Measurements from ENCODE around the gene THAP11. TPM values are rescaled to one million over a fixed set of nuclear protein-coding genes. Genes with fewer than 3 reads are reported as not detected.

The THAP11 gene
- total RNA-seq (10 to 100 TPM; 22.4 to 39.7 TPM), polyA plus RNA-seq (ENCODE audit: insufficient read length in 2 of 2) (10 to 100 TPM; 31.3 to 34.9 TPM)
- long read RNA-seq, donor 1, transcript THAP11-201 (1 exons, 2,114 nt), result major isoform, 52 of 52 reads
- long read RNA-seq, donor 1, partial matches to known transcripts, result 0 of 52 reads
- long read RNA-seq, donor 1, other reads (novel, unspliced or antisense), result 0 of 52 reads
- long read RNA-seq, donor 2, transcript THAP11-201 (1 exons, 2,114 nt), result major isoform, 18 of 18 reads
- long read RNA-seq, donor 2, partial matches to known transcripts, result 0 of 18 reads
- long read RNA-seq, donor 2, other reads (novel, unspliced or antisense), result 0 of 18 reads
- long read RNA-seq, donor 3, transcript THAP11-201 (1 exons, 2,114 nt), result major isoform, 27 of 27 reads
- long read RNA-seq, donor 3, partial matches to known transcripts, result 0 of 27 reads
- long read RNA-seq, donor 3, other reads (novel, unspliced or antisense), result 0 of 27 reads
- long read RNA-seq, donor 4, transcript THAP11-201 (1 exons, 2,114 nt), result major isoform, 54 of 54 reads
- long read RNA-seq, donor 4, partial matches to known transcripts, result 0 of 54 reads
- long read RNA-seq, donor 4, other reads (novel, unspliced or antisense), result 0 of 54 reads

- under 1% methylated on average over 83 of the region's 83 CpGs for WGBS (ENCODE audit: insufficient coverage)
Observed at GRCh38 chr16:67841816-67842508, at the start of gene THAP11. Gene THAP11 (plus strand): TSS chr16:67842320. CDS start chr16:67842555, 235 bp downstream.

DNA sequence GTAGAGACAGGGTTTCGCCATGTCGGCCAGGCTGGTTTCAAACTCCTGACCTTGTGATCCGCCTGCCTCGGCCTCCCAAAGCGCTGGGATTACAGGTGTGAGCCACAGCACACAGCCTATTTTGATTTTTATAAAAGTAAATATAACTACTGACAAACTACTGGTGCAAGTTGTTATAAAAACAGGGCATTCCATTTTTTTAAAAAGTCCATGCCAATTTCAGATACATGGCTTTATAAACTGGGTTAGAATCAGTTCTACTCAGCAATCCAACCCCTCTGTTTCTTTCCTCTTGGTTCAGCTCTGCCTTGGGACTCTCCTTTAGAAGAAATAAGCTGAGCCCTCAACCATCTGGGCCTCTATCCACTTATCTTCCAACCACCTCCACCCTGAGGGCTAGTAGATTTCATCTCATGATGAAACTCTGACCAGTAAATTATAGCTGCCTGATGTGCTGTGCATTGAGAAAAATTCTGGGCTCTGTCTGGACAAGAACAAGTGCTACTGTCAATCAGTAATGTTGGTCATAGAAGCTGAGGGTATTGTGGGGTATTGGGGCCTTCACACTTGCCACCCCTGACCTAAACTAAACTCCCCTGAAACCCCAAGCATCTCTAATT lies 45.9 kb upstream of the THAP11 start:
- Histone ChIP-seq H3K27ac (ENCODE audit: low read depth, low read length) (no peak overlapping the region), H3K4me3 (ENCODE audit: low read depth, low read length) (no peak overlapping the region), H3K4me1 (ENCODE audit: control insufficient read depth, insufficient read depth, low read length) (no peaks in the 10 kb centered on the region), H3K9me3 (ENCODE audit: control insufficient read depth, insufficient read depth, low read length) (no peaks in the 10 kb centered on the region), H3K27me3 (ENCODE audit: control insufficient read depth, insufficient read depth, low read length) (no peaks in the 10 kb centered on the region), H3K36me3 (ENCODE audit: control insufficient read depth, insufficient read depth, low read length) (peaks cover 36% of the 10 kb centered on the region)
- WGBS (ENCODE audit: insufficient coverage), result no CpG with 5 or more reads among the region's 5 CpGs
- no peak for DNase-seq (ENCODE audit: low read depth in 4 of 6, low spot score in 6 of 6)

More at GRCh38 chr16:67841816-67842508, at the start of gene THAP11:
- peak within 1 kb of the TSS; percentile 100 for H3K27ac ChIP-seq (ENCODE audit: low read depth, low read length)
- peak within 1 kb of the TSS; percentile 98 for H3K4me3 ChIP-seq (ENCODE audit: low read depth, low read length)
- DNase-seq (ENCODE audit: low read depth in 4 of 6, low spot score in 6 of 6), result peak; percentile 92 to 99 (median 97)
- H3K27me3 ChIP-seq (ENCODE audit: control insufficient read depth, insufficient read depth, low read length), result no peaks in the 10 kb centered on the region
- H3K9me3 ChIP-seq (ENCODE audit: control insufficient read depth, insufficient read depth, low read length), result no peaks in the 10 kb centered on the region
- H3K36me3 ChIP-seq (ENCODE audit: control insufficient read depth, insufficient read depth, low read length), result no peaks in the 10 kb centered on the region
- H3K4me1 ChIP-seq (ENCODE audit: control insufficient read depth, insufficient read depth, low read length), result peaks cover 41% of the 10 kb centered on the region

- peaks cover 5% of the 10 kb centered on the region for H3K4me1 ChIP-seq (ENCODE audit: control insufficient read depth, insufficient read depth, low read length)
- H3K9me3 ChIP-seq (ENCODE audit: control insufficient read depth, insufficient read depth, low read length), result no peaks in the 10 kb centered on the region
- H3K4me3 ChIP-seq (ENCODE audit: low read depth, low read length), result no peak overlapping the region
- no peak overlapping the region for H3K27ac ChIP-seq (ENCODE audit: low read depth, low read length)
- 93% methylated on average over 7 of the region's 7 CpGs for WGBS (ENCODE audit: insufficient coverage)
- DNase-seq (ENCODE audit: low read depth in 4 of 6, low spot score in 6 of 6), result no peak
- no peaks in the 10 kb centered on the region for H3K27me3 ChIP-seq (ENCODE audit: control insufficient read depth, insufficient read depth, low read length)
- peaks cover 59% of the 10 kb centered on the region for H3K36me3 ChIP-seq (ENCODE audit: control insufficient read depth, insufficient read depth, low read length)
Observed at GRCh38 chr16:67800338-67800926, 41.7 kb upstream of the THAP11 start.

- H3K27ac ChIP-seq (ENCODE audit: low read depth, low read length), result no peak overlapping the region
Observed at GRCh38 chr16:67801241-67801640, 40.9 kb upstream of the THAP11 start.

GRCh38 chr16:67801883-67802282 lies 40.2 kb upstream of the THAP11 start:
- WGBS (ENCODE audit: insufficient coverage), result 92% methylated on average over 2 of the region's 2 CpGs
- H3K4me3 ChIP-seq (ENCODE audit: low read depth, low read length), result no peak overlapping the region
- no peaks in the 10 kb centered on the region for H3K27me3 ChIP-seq (ENCODE audit: control insufficient read depth, insufficient read depth, low read length)

More at GRCh38 chr16:67801241-67801640, 40.9 kb upstream of the THAP11 start:
- H3K9me3 ChIP-seq (ENCODE audit: control insufficient read depth, insufficient read depth, low read length), result no peaks in the 10 kb centered on the region
- no peak overlapping the region for H3K4me3 ChIP-seq (ENCODE audit: low read depth, low read length)
- DNase-seq (ENCODE audit: low read depth in 4 of 6, low spot score in 6 of 6), result no peak
- WGBS (ENCODE audit: insufficient coverage), result 100% methylated on average over 1 of the region's 1 CpG
- peaks cover 55% of the 10 kb centered on the region for H3K36me3 ChIP-seq (ENCODE audit: control insufficient read depth, insufficient read depth, low read length)
- H3K27me3 ChIP-seq (ENCODE audit: control insufficient read depth, insufficient read depth, low read length), result no peaks in the 10 kb centered on the region
- peaks cover 10% of the 10 kb centered on the region for H3K4me1 ChIP-seq (ENCODE audit: control insufficient read depth, insufficient read depth, low read length)

GRCh38 chr16:67803894-67804293 lies 38.2 kb upstream of the THAP11 start:
- H3K27me3 ChIP-seq (ENCODE audit: control insufficient read depth, insufficient read depth, low read length), result no peaks in the 10 kb centered on the region
- no peak overlapping the region for H3K27ac ChIP-seq (ENCODE audit: low read depth, low read length)
- H3K4me1 ChIP-seq (ENCODE audit: control insufficient read depth, insufficient read depth, low read length), result peaks cover 17% of the 10 kb centered on the region
- no peaks in the 10 kb centered on the region for H3K9me3 ChIP-seq (ENCODE audit: control insufficient read depth, insufficient read depth, low read length)
- DNase-seq (ENCODE audit: low read depth in 4 of 6, low spot score in 6 of 6), result no peak
- WGBS (ENCODE audit: insufficient coverage), result no CpG with 5 or more reads among the region's 3 CpGs
- H3K4me3 ChIP-seq (ENCODE audit: low read depth, low read length), result no peak overlapping the region
- H3K36me3 ChIP-seq (ENCODE audit: control insufficient read depth, insufficient read depth, low read length), result peaks cover 45% of the 10 kb centered on the region

More at GRCh38 chr16:67801883-67802282, 40.2 kb upstream of the THAP11 start:
- Histone ChIP-seq H3K27ac (ENCODE audit: low read depth, low read length) (no peak overlapping the region), H3K36me3 (ENCODE audit: control insufficient read depth, insufficient read depth, low read length) (peaks cover 55% of the 10 kb centered on the region), H3K4me1 (ENCODE audit: control insufficient read depth, insufficient read depth, low read length) (peaks cover 10% of the 10 kb centered on the region), H3K9me3 (ENCODE audit: control insufficient read depth, insufficient read depth, low read length) (no peaks in the 10 kb centered on the region)
- no peak for DNase-seq (ENCODE audit: low read depth in 4 of 6, low spot score in 6 of 6)

GRCh38 chr16:67804853-67805542 lies 37.1 kb upstream of the THAP11 start:
- Histone ChIP-seq H3K36me3 (ENCODE audit: control insufficient read depth, insufficient read depth, low read length) (peaks cover 34% of the 10 kb centered on the region), H3K9me3 (ENCODE audit: control insufficient read depth, insufficient read depth, low read length) (no peaks in the 10 kb centered on the region), H3K27me3 (ENCODE audit: control insufficient read depth, insufficient read depth, low read length) (no peaks in the 10 kb centered on the region), H3K27ac (ENCODE audit: low read depth, low read length) (no peak overlapping the region), H3K4me3 (ENCODE audit: low read depth, low read length) (peak overlapping the region; percentile 98), H3K4me1 (ENCODE audit: control insufficient read depth, insufficient read depth, low read length) (peaks cover 17% of the 10 kb centered on the region)
- WGBS (ENCODE audit: insufficient coverage), result 90% methylated on average over 4 of the region's 4 CpGs
- no peak for DNase-seq (ENCODE audit: low read depth in 4 of 6, low spot score in 6 of 6)

- H3K27ac ChIP-seq (ENCODE audit: low read depth, low read length), result peak overlapping the region; percentile 64
- peak overlapping the region; percentile 98 for H3K4me3 ChIP-seq (ENCODE audit: low read depth, low read length)
- H3K27me3 ChIP-seq (ENCODE audit: control insufficient read depth, insufficient read depth, low read length), result no peaks in the 10 kb centered on the region
- peaks cover 17% of the 10 kb centered on the region for H3K4me1 ChIP-seq (ENCODE audit: control insufficient read depth, insufficient read depth, low read length)
- no peaks in the 10 kb centered on the region for H3K9me3 ChIP-seq (ENCODE audit: control insufficient read depth, insufficient read depth, low read length)
- under 1% methylated on average over 26 of the region's 26 CpGs for WGBS (ENCODE audit: insufficient coverage)
- H3K36me3 ChIP-seq (ENCODE audit: control insufficient read depth, insufficient read depth, low read length), result peaks cover 25% of the 10 kb centered on the region
- peak in 2 of 6 donors; percentile 4 to 7 for DNase-seq (ENCODE audit: low read depth in 4 of 6, low spot score in 6 of 6)
Observed at GRCh38 chr16:67805718-67806427, 36.2 kb upstream of the THAP11 start.

Data from spinal cord (tissue), 10 donors.